Gastroesophageal sphincter (tissue), 4 donors: ENCODE measurements around the gene REEP1. TPM values are rescaled to one million over a fixed set of nuclear protein-coding genes. Genes with fewer than 3 reads are reported as not detected.

Experiments used
- ATAC-seq: fragments of 150-250 bp; one replicate; pipeline ENCODE4 v1.9.1; 2016; ENCODE audit warnings: mild to moderate bottlenecking, moderate library complexity
- H3K27ac ChIP-seq, 4 donors: fragments of 200-600 bp; sonication (generic) in 3 of 4; 1 replicate in 3 of 4; 2 replicates in 1 of 4; pipeline ENCODE4 v1.5.1; 2016 to 2019
- H3K27me3 ChIP-seq: fragments of 200-600 bp; sonication (generic); one replicate; pipeline ENCODE4 v1.5.1; 2019
- H3K36me3 ChIP-seq, 2 donors: fragments of 200-600 bp; sonication (generic); one replicate each; pipeline ENCODE4 v1.5.1; 2019; ENCODE audit warnings: control low read depth in 1 of 2
- H3K4me1 ChIP-seq, 3 donors: fragments of 200-600 bp; sonication (generic); 1 replicate in 2 of 3; 2 replicates in 1 of 3; pipeline ENCODE4 v1.5.1; 2016 to 2019; ENCODE audit warnings: control low read depth in 2 of 3
- H3K4me3 ChIP-seq, 2 donors: fragments of 200-600 bp; sonication (generic); one replicate each; pipeline ENCODE4 v1.5.1; 2019; ENCODE audit warnings: mild to moderate bottlenecking in 1 of 2, moderate library complexity in 1 of 2
- H3K9me3 ChIP-seq, 3 donors: fragments of 200-600 bp; sonication (generic); one replicate each; pipeline ENCODE4 v1.5.1; 2017 to 2019; ENCODE audit warnings: control low read depth in 2 of 3
- CTCF ChIP-seq, 4 experiments: fragments of 200-600 bp in 2 of 4; fragments of 450-650 bp in 2 of 4; sonication (generic) in 1 of 4; IDR thresholded peaks; one replicate each; pipeline ENCODE4 v1.5.1; 2017 to 2019; ENCODE audit warnings: antibody characterized with exemption in 4 of 4, mild to moderate bottlenecking in 2 of 4, moderate library complexity in 2 of 4
- EP300 ChIP-seq: sonication (generic); formaldehyde crosslinking; IDR thresholded peaks from one replicate; pipeline ENCODE4 v1.6.1; 2017; ENCODE audit warnings: antibody characterized with exemption, mild to moderate bottlenecking
- POLR2A ChIP-seq, 2 donors: fragments of 450-650 bp; IDR thresholded peaks; one replicate each; pipeline ENCODE4 v1.6.1; 2017; ENCODE audit warnings: antibody characterized with exemption in 2 of 2, mild to moderate bottlenecking in 2 of 2, moderate library complexity in 1 of 2
- POLR2AphosphoS5 ChIP-seq: sonication (generic); formaldehyde crosslinking; IDR thresholded peaks from one replicate; pipeline ENCODE4 v1.6.1; 2017; ENCODE audit warnings: antibody characterized with exemption
- WGBS, 2 donors: methylation state at CpG; one replicate each; pipeline ENCODE4 v1.1.5; 2018; ENCODE audit warnings: low coverage in 1 of 2; 5-methylcytosine and 5-hydroxymethylcytosine counted together
- total RNA-seq, 4 donors: library from RNA; depleted of rRNA; stranded (reverse); fragments of >200 nt; gene quantifications; one replicate each; pipeline ENCODE4 v1.1.0, GENCODE V29; 2016

Gene REEP1
- total RNA-seq, 4 donors from 2014 or later, result 22.9 to 107 (median 70.7) TPM

GRCh38 chr2:86226636-86227520 is 110.5 kb downstream of the REEP1 start:
- no peak for TF ChIP-seq POLR2A (IDR thresholded peaks at IDR 0.05)
- no peak for TF ChIP-seq CTCF (IDR thresholded peaks at IDR 0.05)
- no peak for TF ChIP-seq POLR2AphosphoS5
- TF ChIP-seq EP300, result no peak
- no peaks in the 10 kb centered on the region for H3K27me3 ChIP-seq
- no peaks in the 10 kb centered on the region for H3K9me3 ChIP-seq
- peaks cover 18 to 49% (median 33%) of the 10 kb centered on the region in 3 donors for H3K4me1 ChIP-seq
- WGBS, 2 donors, result 91 to 100% methylated on average over 3 to 4 of the region's 9 CpGs
- peaks cover 0 to under 1% of the 10 kb centered on the region in 2 donors for H3K36me3 ChIP-seq
- H3K27ac ChIP-seq, result peak overlapping the region in 3 of 4 donors; percentile 61 to 98 (median 88)
- H3K4me3 ChIP-seq, result no peak overlapping the region
- no peak for ATAC-seq

GRCh38 chr2:86226070-86226469 is 111.4 kb downstream of the REEP1 start:
- Histone ChIP-seq H3K4me3 (no peak overlapping the region), H3K27ac (peak overlapping the region; percentile 88 to 98 (median 97)), H3K4me1 (peaks cover 18 to 57% (median 40%) of the 10 kb centered on the region in 3 donors), H3K27me3 (no peaks in the 10 kb centered on the region), H3K9me3 (no peaks in the 10 kb centered on the region), H3K36me3 (no peaks in the 10 kb centered on the region)
- ATAC-seq, result no peak
- no peak for TF ChIP-seq POLR2A (IDR thresholded peaks at IDR 0.05)
- no peak for TF ChIP-seq CTCF (IDR thresholded peaks at IDR 0.05)
- TF ChIP-seq EP300, result no peak
- no peak for TF ChIP-seq POLR2AphosphoS5
- WGBS, 2 donors, result 86 to 100% methylated on average over 2 to 4 of the region's 4 CpGs

- Histone ChIP-seq H3K4me3 (peak overlapping the region in 1 of 2 donors; percentile 11), H3K9me3 (no peaks in the 10 kb centered on the region), H3K36me3 (no peaks in the 10 kb centered on the region), H3K27ac (peak overlapping the region; percentile 88 to 98 (median 97)), H3K4me1 (peaks cover 18 to 62% (median 40%) of the 10 kb centered on the region in 3 donors), H3K27me3 (no peaks in the 10 kb centered on the region)
- TF ChIP-seq POLR2A (IDR thresholded peaks at IDR 0.05) (peak; percentile 9 to 37), EP300 (no peak), CTCF (IDR thresholded peaks at IDR 0.05) (peak in 3 of 4 experiments; percentile 24 to 35 (median 29)), POLR2AphosphoS5 (peak; percentile 71)
- peak; percentile 78 for ATAC-seq
- WGBS, 2 donors, result no CpG with 5 or more reads among the region's 6 CpGs
Measured at GRCh38 chr2:86225581-86225980, 111.8 kb downstream of the REEP1 start.

GRCh38 chr2:86224645-86225355 is 112.6 kb downstream of the REEP1 start:
- WGBS, 2 donors, result 17 to 67% methylated on average over 1 to 8 of the region's 9 CpGs
- peak overlapping the region; percentile 88 to 98 (median 97) for H3K27ac ChIP-seq
- TF ChIP-seq CTCF (IDR thresholded peaks at IDR 0.05) (no peak), POLR2AphosphoS5 (no peak), POLR2A (IDR thresholded peaks at IDR 0.05) (no peak), EP300 (no peak)

More at GRCh38 chr2:86224645-86225355, 112.6 kb downstream of the REEP1 start:
- no peak for ATAC-seq
- Histone ChIP-seq H3K9me3 (no peaks in the 10 kb centered on the region), H3K4me1 (peaks cover 18 to 62% (median 40%) of the 10 kb centered on the region in 3 donors), H3K36me3 (no peaks in the 10 kb centered on the region), H3K27me3 (no peaks in the 10 kb centered on the region), H3K4me3 (peak overlapping the region in 1 of 2 donors; percentile 11)
